ENCODE data around the gene TTYH2. TPM values are rescaled to one million over a fixed set of nuclear protein-coding genes. Genes with fewer than 3 reads are reported as not detected.

Gene TTYH2
- total and polyA plus RNA-seq, 10 of the 15 experiments (the other 5 are each of a cell fraction or from before 2014, with no cell fraction given): 0.26 to 25.2 (median 6.6) TPM

- no TSS peak for BruUV-seq (replicated peaks)
- intact Hi-C loops (cut with micrococcal nuclease; ENCODE audit: unreplicated experiment) (loop anchor here (5.0 kb wide), 1 partner anchor 70 kb away; the partner anchor contains the start of gene TTYH2), in situ Hi-C loops (cut with MboI) (loop anchor here (25.0 kb wide), 1 partner anchor 1870 kb away; no protein-coding TSS in a partner anchor)
- Histone ChIP-seq H4K20me1 (ENCODE audit: control insufficient read depth, insufficient read depth) (no peaks in the 10 kb centered on the region), H3K79me2 (ENCODE audit: control insufficient read depth, insufficient read depth, low read length) (no peaks in the 10 kb centered on the region), H3K36me3 (ENCODE audit: control insufficient read depth in 2 of 2, insufficient read depth in 2 of 2, low read length in 1 of 2) (no peaks in the 10 kb centered on the region), H3K9ac (ENCODE audit: control insufficient read depth, insufficient read depth, low read length) (no peak overlapping the region), H3K9me3 (replicated peaks; ENCODE audit: control insufficient read depth, insufficient read depth, low read length) (no peaks in the 10 kb centered on the region; the same call in 2 of the 3 replicates), H3K4me1 (ENCODE audit: control insufficient read depth, insufficient read depth, low read length) (peaks cover 21% of the 10 kb centered on the region), H2AFZ (ENCODE audit: control insufficient read depth, low read depth, low read length) (peak overlapping the region; percentile 46), H3K4me2 (ENCODE audit: control insufficient read depth, insufficient read depth) (no peak overlapping the region; the same call in 1 of the 2 replicates), H3K27me3 (replicated peaks in 1 of 2; ENCODE audit: control insufficient read depth in 2 of 2, insufficient read depth in 2 of 2, low read length in 1 of 2) (no peaks in the 10 kb centered on the region), H3K27ac (ENCODE audit: control insufficient read depth, insufficient read depth) (peak overlapping the region; percentile 68), H3K4me3 (no peak overlapping the region)
- WGBS (ENCODE audit: insufficient coverage, insufficient replicate concordance, low lambda C conversion rate, missing lambda C conversion rate): 2% methylated on average over 9 of the region's 9 CpGs
- ChIA-PET CTCF (interaction anchor here (0.8 to 6.2 kb wide), 9 partner anchors 11 to 181 kb away, joined by 3 to 160 read pairs (median 4); no protein-coding TSS in a partner anchor), POLR2A (interaction anchor here (0.6 to 2.0 kb wide), 3 partner anchors 8 to 209 kb away, joined by 4 to 5 read pairs (median 5); no protein-coding TSS in a partner anchor), SMC1A (ENCODE audit: uncharacterized antibody, unreplicated experiment) (interaction anchor here (0.7 to 10.6 kb wide), 4 partner anchors 9 to 77 kb away, joined by 3 to 101 read pairs (median 4); partner anchors contain the start of gene DNAI2), RAD21 (ENCODE audit: unreplicated experiment) (interaction anchor here (0.5 to 8.8 kb wide), 5 partner anchors 8 to 71 kb away, joined by 3 to 102 read pairs (median 6); partner anchors contain the start of gene DNAI2)
- peak; percentile 69 for DNase-seq (ENCODE audit: low read depth, low spot score)
- peak; percentile 70 for ATAC-seq
- FAIRE-seq: peak; percentile 54
- TF ChIP-seq FOXM1 (IDR thresholded peaks at IDR 0.05; ENCODE audit: low read depth, low read length): peak; percentile 67; the same call in 1 of the 2 replicates
- peak; percentile 34; the same call in 1 of the 2 replicates for TF ChIP-seq FOXK2 (IDR thresholded peaks at IDR 0.05)
- peak; percentile 43; the same call in 1 of the 2 replicates for TF ChIP-seq CHD2 (IDR thresholded peaks at IDR 0.05; ENCODE audit: borderline replicate concordance, low read depth, low read length)
- no peak; a peak in 1 of 3 replicates for TF ChIP-seq EGR1 (IDR thresholded peaks at IDR 0.05; ENCODE audit: borderline replicate concordance in 1 of 2, low read depth in 2 of 2, low read length in 2 of 2)
- TF ChIP-seq SPI1 (IDR thresholded peaks at IDR 0.05; ENCODE audit: borderline replicate concordance, insufficient read depth, low read depth, low read length): peak; percentile 90
- TF ChIP-seq FOS (IDR thresholded peaks at IDR 0.05; ENCODE audit: borderline replicate concordance, extremely low read depth, insufficient read length): no peak
- TF ChIP-seq RAD21 (IDR thresholded peaks at IDR 0.05; ENCODE audit: insufficient read depth, low read depth, low read length): no peak
- TF ChIP-seq EED (IDR thresholded peaks at IDR 0.05; ENCODE audit: low read depth): peak; percentile 93
- no peak for TF ChIP-seq KDM1A (IDR thresholded peaks at IDR 0.05; ENCODE audit: borderline replicate concordance)
- TF ChIP-seq TARDBP (IDR thresholded peaks at IDR 0.05; ENCODE audit: borderline replicate concordance): no peak
- TF ChIP-seq ZSCAN29 (IDR thresholded peaks at IDR 0.05): no peak
- peak; percentile 96 for TF ChIP-seq ATF7 (IDR thresholded peaks at IDR 0.05; ENCODE audit: low read depth)
- peak; percentile 89 to 92 for TF ChIP-seq IKZF2 (IDR thresholded peaks at IDR 0.05)
- TF ChIP-seq USF2 (IDR thresholded peaks at IDR 0.05; ENCODE audit: borderline replicate concordance, low read depth, low read length): peak; percentile 3; the same call in 1 of the 2 replicates
- TF ChIP-seq CREB1 (IDR thresholded peaks at IDR 0.05; ENCODE audit: low read depth): peak; percentile 77
- no peak for TF ChIP-seq ELK1 (IDR thresholded peaks at IDR 0.05; ENCODE audit: low read depth, low read length)
- TF ChIP-seq MLLT1 (IDR thresholded peaks at IDR 0.05): peak; percentile 89
- TF ChIP-seq SREBF2 (IDR thresholded peaks at IDR 0.05; ENCODE audit: low read length): no peak
- no peak for TF ChIP-seq ZNF217 (IDR thresholded peaks at IDR 0.05)
- 0 out of 2 replicates have a peak, but pooled peaks have one; percentile 17 for TF ChIP-seq MXI1 (IDR thresholded peaks at IDR 0.05; ENCODE audit: low read depth, low read length)
- peak; percentile 88 for TF ChIP-seq DPF2 (IDR thresholded peaks at IDR 0.05)
These were observed 69.4 kb downstream of the TTYH2 start for GRCh38 chr17:74282587-74283370.

Data from GM12878 (cell line).